OCI-LY1 (cell line): ENCODE measurements around the gene SP100.

ENCODE experiments used
- H2AFZ ChIP-seq: fragments of 200-600 bp; sonication (generic), shearing (Covaris generic); 2 replicates; pipeline ENCODE4 v1.6.0; 2014; ENCODE audit warnings: antibody characterized with exemption, mild to moderate bottlenecking, low read length
- H3F3A ChIP-seq: fragments of 200-600 bp; sonication (generic), shearing (Covaris generic); 2 replicates; pipeline ENCODE4 v1.6.0; 2014; ENCODE audit warnings: mild to moderate bottlenecking, antibody characterized with exemption, low read length, moderate library complexity; ENCODE audit not compliant: insufficient read depth
- H3K27ac ChIP-seq: fragments of 200-600 bp; sonication (generic); 2 replicates; pipeline ENCODE4 v1.5.1; 2014; ENCODE audit warnings: low read length, mixed run types, mild to moderate bottlenecking, low read depth; ENCODE audit not compliant: poor library complexity, severe bottlenecking
- H3K27me3 ChIP-seq: fragments of 200-600 bp; sonication (generic); 2 replicates; pipeline ENCODE4 v1.6.0; 2014; ENCODE audit warnings: antibody characterized with exemption, mild to moderate bottlenecking, low read length, moderate library complexity; ENCODE audit not compliant: insufficient read depth
- H3K36me3 ChIP-seq: fragments of 200-600 bp; sonication (generic); 2 replicates; pipeline ENCODE4 v1.6.1; 2014; ENCODE audit warnings: mild to moderate bottlenecking, antibody characterized with exemption, low read length, moderate library complexity, mixed read lengths; ENCODE audit not compliant: insufficient read depth
- H3K4me1 ChIP-seq: fragments of 200-600 bp; sonication (generic); 2 replicates; pipeline ENCODE4 v1.5.1; 2014; ENCODE audit warnings: mild to moderate bottlenecking, low read length, moderate library complexity; ENCODE audit not compliant: insufficient read depth, severe bottlenecking
- H3K4me2 ChIP-seq: fragments of 200-600 bp; sonication (generic), shearing (Covaris generic); 2 replicates; pipeline ENCODE4 v1.6.1; 2014; ENCODE audit warnings: low read length
- H3K4me3 ChIP-seq: fragments of 200-600 bp; sonication (generic); 2 replicates; pipeline ENCODE4 v1.5.1; 2014; ENCODE audit warnings: low read length, low read depth, mild to moderate bottlenecking, mixed read lengths; ENCODE audit not compliant: poor library complexity, severe bottlenecking
- H3K79me2 ChIP-seq: fragments of 200-600 bp; shearing (Covaris generic); 2 replicates; pipeline ENCODE4 v1.6.1; 2016; ENCODE audit warnings: mixed run types, low read length, mixed read lengths; ENCODE audit not compliant: insufficient read depth
- H3K9ac ChIP-seq: fragments of 200-600 bp; sonication (generic), shearing (Covaris generic); 2 replicates; pipeline ENCODE4 v1.6.1; 2014; ENCODE audit warnings: mild to moderate bottlenecking, low read length, mixed read lengths
- H3K9me2 ChIP-seq: fragments of 200-600 bp; sonication (generic), shearing (Covaris generic); 2 replicates; pipeline ENCODE4 v1.6.1; 2014; ENCODE audit warnings: low read depth, mild to moderate bottlenecking, low read length, mixed read lengths
- H3K9me3 ChIP-seq: fragments of 200-600 bp; shearing (Covaris generic); 2 replicates; pipeline ENCODE4 v1.6.1; 2014; ENCODE audit warnings: low read length, mixed read lengths
- H4K20me1 ChIP-seq: fragments of 200-600 bp; sonication (generic), shearing (Covaris generic); 2 replicates; pipeline ENCODE4 v1.6.0; 2016; ENCODE audit warnings: mild to moderate bottlenecking, low read length; ENCODE audit not compliant: insufficient read depth
- EZH2 ChIP-seq: fragments of 200-600 bp; sonication (generic), shearing (Covaris generic); IDR thresholded peaks from 2 replicates; pipeline ENCODE4 v1.8.0; 2017; ENCODE audit warnings: borderline replicate concordance, mixed run types, mild to moderate bottlenecking, antibody characterized with exemption, low read length, moderate library complexity, mixed read lengths
- TF ChIP-seq, protein P1 (sequence below): fragments of 200-600 bp; sonication (generic), shearing (Covaris generic); IDR thresholded peaks from 2 replicates; pipeline ENCODE4 v1.5.1; 2017; ENCODE audit warnings: mild to moderate bottlenecking, antibody characterized with exemption, low read length, moderate library complexity, mixed read lengths

Gene SP100

DNA sequence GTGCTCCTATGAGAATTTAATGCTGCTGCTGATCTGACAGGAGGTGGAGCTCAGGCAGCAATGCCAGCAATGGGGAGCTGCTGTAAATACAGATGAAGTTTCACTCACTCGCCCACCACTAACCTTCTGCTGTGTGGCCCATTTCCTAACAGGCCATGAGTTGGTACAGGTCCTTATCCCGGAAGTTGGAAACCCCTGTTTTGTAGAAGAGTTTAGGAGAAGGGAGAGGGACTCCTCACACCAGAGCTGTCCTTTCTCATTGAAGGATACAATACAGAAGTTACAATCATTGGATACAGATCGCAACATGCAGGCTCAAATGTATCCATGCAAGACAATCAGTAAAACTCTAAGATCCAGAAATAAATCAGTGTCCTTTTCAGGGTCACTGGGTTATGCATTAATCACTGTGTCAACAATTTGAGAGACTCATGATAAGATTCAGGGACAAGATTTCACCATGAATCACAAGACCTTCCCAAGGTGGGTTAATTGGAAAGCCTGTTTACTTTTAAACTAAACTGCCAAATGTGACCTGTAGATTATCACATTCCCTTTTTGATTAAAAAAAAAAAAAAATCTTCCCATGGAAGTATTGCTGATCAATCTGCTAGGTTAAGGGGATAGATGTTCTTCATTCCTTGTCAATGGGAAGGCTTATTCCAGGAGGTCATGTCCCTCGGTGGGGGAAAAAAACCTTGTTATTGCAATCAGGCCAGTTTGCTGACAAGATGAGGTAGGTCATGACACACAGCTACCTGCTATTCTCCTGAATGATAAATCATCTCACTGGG is 97.2 kb downstream of the SP100 start:
- H4K20me1 ChIP-seq, result no peaks in the 10 kb centered on the region
- TF ChIP-seq, protein P1, sequence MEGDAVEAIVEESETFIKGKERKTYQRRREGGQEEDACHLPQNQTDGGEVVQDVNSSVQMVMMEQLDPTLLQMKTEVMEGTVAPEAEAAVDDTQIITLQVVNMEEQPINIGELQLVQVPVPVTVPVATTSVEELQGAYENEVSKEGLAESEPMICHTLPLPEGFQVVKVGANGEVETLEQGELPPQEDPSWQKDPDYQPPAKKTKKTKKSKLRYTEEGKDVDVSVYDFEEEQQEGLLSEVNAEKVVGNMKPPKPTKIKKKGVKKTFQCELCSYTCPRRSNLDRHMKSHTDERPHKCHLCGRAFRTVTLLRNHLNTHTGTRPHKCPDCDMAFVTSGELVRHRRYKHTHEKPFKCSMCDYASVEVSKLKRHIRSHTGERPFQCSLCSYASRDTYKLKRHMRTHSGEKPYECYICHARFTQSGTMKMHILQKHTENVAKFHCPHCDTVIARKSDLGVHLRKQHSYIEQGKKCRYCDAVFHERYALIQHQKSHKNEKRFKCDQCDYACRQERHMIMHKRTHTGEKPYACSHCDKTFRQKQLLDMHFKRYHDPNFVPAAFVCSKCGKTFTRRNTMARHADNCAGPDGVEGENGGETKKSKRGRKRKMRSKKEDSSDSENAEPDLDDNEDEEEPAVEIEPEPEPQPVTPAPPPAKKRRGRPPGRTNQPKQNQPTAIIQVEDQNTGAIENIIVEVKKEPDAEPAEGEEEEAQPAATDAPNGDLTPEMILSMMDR, result no peak
- no peak for TF ChIP-seq EZH2
- peaks cover 15% of the 10 kb centered on the region for H3K36me3 ChIP-seq
- no peaks in the 10 kb centered on the region for H3K9me2 ChIP-seq
- H3K4me3 ChIP-seq, result no peak overlapping the region
- no peak overlapping the region for H3K27ac ChIP-seq
- no peak overlapping the region for H3K9ac ChIP-seq
- H3K79me2 ChIP-seq, result no peaks in the 10 kb centered on the region
- H3K4me2 ChIP-seq, result no peak overlapping the region
- H2AFZ ChIP-seq, result no peak overlapping the region
- no peaks in the 10 kb centered on the region for H3F3A ChIP-seq
- H3K27me3 ChIP-seq, result no peaks in the 10 kb centered on the region
- no peaks in the 10 kb centered on the region for H3K9me3 ChIP-seq
- no peaks in the 10 kb centered on the region for H3K4me1 ChIP-seq

DNA sequence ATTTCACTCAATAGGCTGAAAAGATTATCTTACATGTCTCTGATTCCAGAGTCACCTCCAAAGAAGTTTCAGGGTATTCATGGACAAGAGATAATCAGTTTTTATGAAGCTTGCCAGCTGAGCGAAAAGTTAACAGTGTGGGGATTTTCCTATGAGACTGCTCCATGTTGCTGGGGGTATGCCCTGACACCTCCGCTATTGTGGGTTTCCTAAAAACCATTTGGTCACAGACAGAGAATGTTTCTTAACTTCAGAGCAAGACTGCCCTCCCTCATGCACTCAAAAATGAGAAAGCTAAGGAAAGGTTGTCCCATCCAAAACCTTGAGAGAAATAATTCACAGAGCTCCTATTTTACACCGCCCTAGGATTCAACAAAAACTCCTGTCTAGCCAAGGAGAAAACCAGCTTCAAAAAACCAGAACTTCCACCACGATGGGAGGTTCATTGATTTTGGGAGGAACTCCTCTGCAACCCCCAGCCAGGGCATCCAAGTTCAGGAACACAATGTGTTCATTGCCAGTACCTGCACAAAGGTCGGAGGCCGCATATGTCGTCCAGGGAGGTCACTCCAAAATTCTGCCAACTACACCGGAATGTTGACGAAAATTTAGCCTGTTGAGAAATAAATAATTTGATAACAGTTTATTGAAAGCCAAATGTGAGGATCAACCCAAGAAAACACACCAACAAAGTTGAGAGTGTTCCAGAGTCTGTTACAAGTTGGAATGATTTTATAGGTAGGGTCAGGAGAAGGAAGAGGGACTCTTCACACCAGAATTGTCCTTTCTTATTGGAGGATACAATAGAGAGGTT is 104.3 kb downstream of the SP100 start:
- H3K9me2 ChIP-seq, result no peaks in the 10 kb centered on the region
- TF ChIP-seq, protein P1, result no peak
- TF ChIP-seq EZH2, result no peak

DNA sequence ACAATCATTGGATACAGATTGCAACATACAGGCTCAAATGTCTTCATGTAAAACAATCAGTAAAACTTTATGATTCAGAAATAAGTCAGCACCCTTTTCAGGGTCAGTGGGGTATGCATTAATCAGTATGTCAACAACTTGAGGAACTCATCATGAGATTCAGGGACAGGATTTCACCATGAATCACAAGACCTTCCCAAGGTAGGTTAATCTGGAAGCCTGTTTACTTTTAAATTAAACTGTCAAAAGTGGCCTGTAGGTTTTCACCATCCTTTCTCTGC is 104.8 kb downstream of the SP100 start:
- Histone ChIP-seq H3K27me3 (no peaks in the 10 kb centered on the region), H3F3A (no peaks in the 10 kb centered on the region), H3K27ac (no peak overlapping the region), H2AFZ (no peak overlapping the region), H3K79me2 (no peaks in the 10 kb centered on the region), H3K9me2 (no peaks in the 10 kb centered on the region), H3K4me3 (no peak overlapping the region), H4K20me1 (no peaks in the 10 kb centered on the region), H3K4me2 (no peak overlapping the region), H3K36me3 (peaks cover 4% of the 10 kb centered on the region; the same call in 1 of the 2 replicates), H3K9ac (no peak overlapping the region), H3K9me3 (peaks cover 23% of the 10 kb centered on the region; the same call in 1 of the 2 replicates), H3K4me1 (no peaks in the 10 kb centered on the region)
- TF ChIP-seq, protein P1, result no peak
- no peak for TF ChIP-seq EZH2

More for the DNA sequence above, 104.3 kb downstream of the SP100 start:
- Histone ChIP-seq H3K4me3 (no peak overlapping the region), H3K27me3 (no peaks in the 10 kb centered on the region), H3K27ac (no peak overlapping the region), H3K4me2 (no peak overlapping the region), H4K20me1 (no peaks in the 10 kb centered on the region), H3F3A (no peaks in the 10 kb centered on the region), H2AFZ (no peak overlapping the region), H3K9ac (no peak overlapping the region), H3K4me1 (no peaks in the 10 kb centered on the region), H3K36me3 (no peaks in the 10 kb centered on the region; the same call in 1 of the 2 replicates), H3K79me2 (no peaks in the 10 kb centered on the region), H3K9me3 (peaks cover 20% of the 10 kb centered on the region; the same call in 1 of the 2 replicates)
